NB4 (cell line): ENCODE results near the gene SLC39A11.

ENCODE experiments used
- CTCF ChIP-seq: IDR thresholded peaks from one replicate; pipeline ENCODE4 v1.5.1; 2012; ENCODE audit warnings: low read depth, low read length
- MYC ChIP-seq: IDR thresholded peaks from 2 replicates; pipeline ENCODE4 v1.6.1; 2011; ENCODE audit warnings: low read depth, low read length
- POLR2A ChIP-seq: IDR thresholded peaks from 2 replicates; pipeline ENCODE4 v1.6.1; 2011; ENCODE audit warnings: mild to moderate bottlenecking; ENCODE audit not compliant: insufficient read length; ENCODE audit errors: extremely low read depth

DNA sequence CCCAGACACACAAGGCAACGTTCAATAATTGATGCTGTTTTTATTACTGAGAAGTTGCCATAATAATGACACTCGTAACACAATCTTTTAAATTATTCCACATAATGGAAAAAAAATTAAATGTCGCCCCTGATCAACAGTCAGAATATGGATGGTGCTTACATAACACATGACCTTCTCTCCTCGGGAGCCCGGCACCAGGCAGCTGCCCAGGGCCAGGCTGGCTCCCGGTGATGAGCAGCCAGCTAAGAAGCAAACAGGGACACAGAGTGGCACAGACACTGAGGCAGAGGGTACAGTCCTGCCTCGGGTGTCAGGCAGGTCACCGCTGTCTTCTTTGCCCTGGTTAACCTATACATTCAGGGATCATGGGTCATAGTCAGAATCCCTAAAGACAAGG, 137.9 kb downstream of the SLC39A11 start:
- TF ChIP-seq POLR2A: no peak
- no peak for TF ChIP-seq CTCF
- TF ChIP-seq MYC: no peak
